Right lobe of liver (tissue), 4 donors: ENCODE results near the gene FAM20C.

Experiments used
- CTCF ChIP-seq, 4 donors: fragments of 200-600 bp in 3 of 4; fragments of 450-650 bp in 1 of 4; IDR thresholded peaks; one replicate each; pipeline versions ENCODE4 v1.5.1 to v1.8.0; 2016 to 2022; ENCODE audit warnings: antibody characterized with exemption in 4 of 4, mild to moderate bottlenecking in 2 of 4
- POLR2A ChIP-seq: fragments of 450-650 bp; IDR thresholded peaks from one replicate; pipeline ENCODE4 v1.6.1; 2017; ENCODE audit warnings: antibody characterized with exemption, mild to moderate bottlenecking
- donor health status: DM: no; HTN: no; CAD: no.
- donor health status: DM: no; HTN: no; CAD: no.
- donor health status: DM: no; HTN: yes; CAD: no.

- TF ChIP-seq POLR2A (peak; percentile 31), CTCF (IDR thresholded peaks at IDR 0.05) (no peak)
Observed at GRCh38 chr7:234708-235553, 42.6 kb downstream of the FAM20C start.
